GM12878 (cell line): ENCODE measurements around the gene BNIPL. TPM values are rescaled to one million over a fixed set of nuclear protein-coding genes. Genes with fewer than 3 reads are reported as not detected.

Experiments
- ATAC-seq: fragments of 200-7000 bp; cut with Tn5 transposase; 3 replicates; pipeline ENCODE4 v1.9.1; 2020; ENCODE audit warnings: mild to moderate bottlenecking, moderate library complexity
- BruUV-seq: library from RNA; stranded (reverse); fragments of 400-500 nt; replicated peaks from 2 replicates; lab custom pipeline; 2021; lab: Mats Ljungman, UMichigan
- CTCF ChIA-PET: fragments of 300-600 bp; sonication (Branson Sonifier 250); formaldehyde crosslinking; extraction: SDS; loops from one replicate; lab custom pipeline; 2021; ENCODE audit warnings: inconsistent platforms; lab: Yijun Ruan, JAX
- POLR2A ChIA-PET: fragments of 350-600 bp; formaldehyde crosslinking; extraction: SDS; loops from one replicate; lab custom pipeline; 2021; ENCODE audit warnings: inconsistent platforms; lab: Charles Lee
- RAD21 ChIA-PET: fragments of 300-600 bp; sonication (Branson Sonifier 250); formaldehyde crosslinking; loops from one replicate; lab custom pipeline; 2023; ENCODE audit warnings: antibody characterized with exemption; ENCODE audit not compliant: unreplicated experiment; lab: Charles Lee
- SMC1A ChIA-PET: fragments of 300-600 bp; sonication (Branson Sonifier 250); formaldehyde crosslinking; loops from one replicate; lab custom pipeline; 2023; ENCODE audit not compliant: unreplicated experiment, uncharacterized antibody; lab: Charles Lee
- DNase-seq: peaks from one replicate; pipeline ENCODE4 v3.0.0-alpha.2; 2011; ENCODE audit warnings: low read depth, low spot score
- FAIRE-seq: peaks from 3 replicates; lab custom pipeline; 2011; peaks lifted over from hg19 to GRCh38; lab: Jason Lieb, UNC
- H2AFZ ChIP-seq: 2 replicates; pipeline ENCODE4 v1.6.0; 2011; ENCODE audit warnings: low read depth, low read length, control low read depth; ENCODE audit not compliant: control insufficient read depth
- H3K27ac ChIP-seq: 2 replicates; pipeline ENCODE4 v1.5.1; 2011; ENCODE audit warnings: control low read depth; ENCODE audit not compliant: control insufficient read depth, insufficient read depth
- H3K27me3 ChIP-seq, 2 experiments: replicated peaks in 1 of 2; 2 replicates each; pipeline versions ENCODE4 v1.6.0 to v1.6.1; 2011; ENCODE audit warnings: low read length in 1 of 2; ENCODE audit not compliant: control insufficient read depth in 2 of 2, insufficient read depth in 2 of 2
- H3K36me3 ChIP-seq, 2 experiments: 2 replicates each; pipeline ENCODE4 v1.5.1; 2011; ENCODE audit warnings: low read length in 1 of 2; ENCODE audit not compliant: control insufficient read depth in 2 of 2, insufficient read depth in 2 of 2
- H3K4me1 ChIP-seq: 2 replicates; pipeline ENCODE4 v1.6.1; 2011; ENCODE audit warnings: mild to moderate bottlenecking, low read length, moderate library complexity, mixed read lengths; ENCODE audit not compliant: control insufficient read depth, insufficient read depth
- H3K4me2 ChIP-seq: 2 replicates; pipeline ENCODE4 v1.6.0; 2011; ENCODE audit warnings: control low read depth; ENCODE audit not compliant: control insufficient read depth, insufficient read depth
- H3K4me3 ChIP-seq: fragments of 200-600 bp; sonication (generic); 2 replicates; pipeline ENCODE4 v1.5.1; 2016
- H3K79me2 ChIP-seq: 2 replicates; pipeline ENCODE4 v1.6.0; 2011; ENCODE audit warnings: low read length; ENCODE audit not compliant: control insufficient read depth, insufficient read depth
- H3K9ac ChIP-seq: 2 replicates; pipeline ENCODE4 v1.8.0; 2011; ENCODE audit warnings: low read length, control low read depth, mixed read lengths; ENCODE audit not compliant: control insufficient read depth, insufficient read depth
- H3K9me3 ChIP-seq: replicated peaks from 3 replicates; pipeline ENCODE4 v1.5.1; 2011; ENCODE audit warnings: mild to moderate bottlenecking, low read length; ENCODE audit not compliant: control insufficient read depth, insufficient read depth
- H4K20me1 ChIP-seq: 2 replicates; pipeline ENCODE4 v1.6.0; 2011; ENCODE audit not compliant: control insufficient read depth, insufficient read depth
- CBFB ChIP-seq: IDR thresholded peaks from 2 replicates; pipeline ENCODE4 v1.6.1; 2016; ENCODE audit warnings: antibody characterized with exemption, low read depth
- CTCF ChIP-seq, 3 experiments: IDR thresholded peaks in 2 of 3; conservative IDR thresholded peaks in 1 of 3; 2 replicates each; pipeline ENCODE4 v1.5.1; 2011; ENCODE audit warnings: low read depth in 3 of 3, low read length in 3 of 3, mild to moderate bottlenecking in 3 of 3, control low read depth in 2 of 3, moderate library complexity in 2 of 3, inconsistent platforms in 1 of 3, mixed read lengths in 1 of 3; ENCODE audit not compliant: control insufficient read depth in 2 of 3, insufficient read depth in 1 of 3; ENCODE audit errors: extremely low read depth in 1 of 3
- IRF3 ChIP-seq: fragments of 450-650 bp; IDR thresholded peaks from 2 replicates; pipeline ENCODE4 v1.6.1; 2014; ENCODE audit warnings: mild to moderate bottlenecking
- MYB ChIP-seq: fragments of 150-350 bp; IDR thresholded peaks from 2 replicates; pipeline ENCODE4 v1.6.1; 2014; ENCODE audit warnings: mild to moderate bottlenecking, low read depth, low read length, borderline replicate concordance
- NFIC ChIP-seq: IDR thresholded peaks from 2 replicates; pipeline ENCODE4 v1.6.1; 2012; ENCODE audit warnings: low read depth, mild to moderate bottlenecking, inconsistent platforms, low read length, moderate library complexity
- NFYB ChIP-seq: IDR thresholded peaks from 2 replicates; pipeline ENCODE4 v1.6.1; 2011; ENCODE audit warnings: low read depth, mild to moderate bottlenecking, low read length, improper control_type of control experiment, moderate library complexity; ENCODE audit not compliant: insufficient read depth
- PRDM15 ChIP-seq: fragments of 450-650 bp; formaldehyde crosslinking; IDR thresholded peaks from 2 replicates; pipeline ENCODE4 v1.4.0; 2020; ENCODE audit warnings: mild to moderate bottlenecking, moderate library complexity
- SPI1 ChIP-seq: IDR thresholded peaks from 2 replicates; pipeline ENCODE4 v1.6.1; 2011; ENCODE audit warnings: low read depth, mild to moderate bottlenecking, low read length, moderate library complexity, borderline replicate concordance; ENCODE audit not compliant: insufficient read depth
- ZBTB11 ChIP-seq: fragments of 450-650 bp; formaldehyde crosslinking; IDR thresholded peaks from 2 replicates; pipeline ENCODE4 v1.5.0; 2022; ENCODE audit warnings: mild to moderate bottlenecking, missing genetic modification characterization
- WGBS: methylation state at CpG from one replicate; pipeline ENCODE4 v1.1.6; 2016; ENCODE audit warnings: low lambda C conversion rate; ENCODE audit not compliant: insufficient replicate concordance, insufficient coverage; ENCODE audit errors: missing lambda C conversion rate; 5-methylcytosine and 5-hydroxymethylcytosine counted together
- in situ Hi-C: fragments of 300-500 bp; cut with MboI; formaldehyde crosslinking; loops from 9 replicates; pipeline ENCODE4 v1.14.3; 2018; ENCODE audit warnings: mixed read lengths
- intact Hi-C: fragments of 100-400 bp; cut with micrococcal nuclease; formaldehyde crosslinking; loops from one replicate; pipeline ENCODE4 v1.14.2; 2022; ENCODE audit not compliant: unreplicated experiment
- polyA plus RNA-seq, 11 experiments: library from polyadenylated mRNA; depleted of rRNA in 4 of 11; unstranded in 6 of 11; stranded (reverse) in 5 of 11; fragments of >200 nt; fragmentation: Nextera tagmentation in 4 of 11; fragmentation: Illumina TruSeq in 1 of 11; extraction: Ambion mirVana in 4 of 11; extraction: Trizol in 1 of 11; gene quantifications; 1 replicate in 1 of 11; 2 replicates in 10 of 11; pipeline versions ENCODE4 v1.2.1 to v1.2.3, GENCODE V29; 2011 to 2016; ENCODE audit warnings: inconsistent platforms in 2 of 11, missing spikeins in 2 of 11, low read depth in 1 of 11
- total RNA-seq, 4 experiments: library from RNA; depleted of rRNA in 3 of 4; stranded (reverse); fragments of >200 nt in 3 of 4; fragmentation: Illumina TruSeq in 1 of 4; extraction: Trizol in 1 of 4; gene quantifications; 2 replicates each; pipeline versions ENCODE4 v1.2.1 to v1.2.3, GENCODE V29; 2013 to 2021

BNIPL gene
- total and polyA plus RNA-seq, 10 of the 15 experiments (the other 5 are each of a cell fraction or from before 2014, with no cell fraction given): 0.05 to 1.1 (median 0.17) TPM

- TF ChIP-seq NFIC: no peak
- TF ChIP-seq CBFB: no peak
- TF ChIP-seq SPI1: no peak
- no peak for TF ChIP-seq MYB
- TF ChIP-seq, all 136 proteins: peak for 0
Observed at GRCh38 chr1:151012684-151013471, 23.5 kb upstream of the BNIPL start (continued).

- Histone ChIP-seq H3K27me3 (no peaks in the 10 kb centered on the region), H3K4me1 (peaks cover 4% of the 10 kb centered on the region), H3K4me2 (no peak overlapping the region), H4K20me1 (no peaks in the 10 kb centered on the region), H3K9ac (no peak overlapping the region), H3K27ac (no peak overlapping the region), H3K4me3 (no peak overlapping the region), H2AFZ (no peak overlapping the region), H3K79me2 (peaks cover 9% of the 10 kb centered on the region), H3K9me3 (no peaks in the 10 kb centered on the region), H3K36me3 (no peaks in the 10 kb centered on the region)
- RAD21 ChIA-PET: interaction anchor here (2.0 kb wide), 1 partner anchor 143 kb away, joined by 4 read pairs; the partner anchor contains the start of gene TNFAIP8L2
- no peak for DNase-seq
- BruUV-seq: no TSS peak
- FAIRE-seq: no peak
- 62% methylated on average over 2 of the region's 2 CpGs for WGBS
- POLR2A ChIA-PET: interaction anchor here (0.8 kb wide), 1 partner anchor 67 kb away, joined by 5 read pairs; no protein-coding TSS in a partner anchor
- SMC1A ChIA-PET: no interaction called here
- CTCF ChIA-PET: interaction anchor here (1.9 kb wide), 1 partner anchor 11 kb away, joined by 7 read pairs; no protein-coding TSS in a partner anchor
- no peak for ATAC-seq
- intact Hi-C loops (no loop called here), in situ Hi-C loops (no loop called here)
- no peak for TF ChIP-seq CTCF (IDR thresholded peaks at IDR 0.05 in 2 of 3, conservative IDR thresholded peaks at IDR 0.05 in 1 of 3; ENCODE audit: control insufficient read depth in 2 of 3, extremely low read depth in 1 of 3, insufficient read depth in 1 of 3, low read depth in 3 of 3, low read length in 3 of 3)
- no peak for TF ChIP-seq NFYB
- TF ChIP-seq IRF3: no peak
- no peak for TF ChIP-seq PRDM15 (CRISPR knock-in tag)
- TF ChIP-seq ZBTB11 (CRISPR knock-in tag): no peak
Observed at GRCh38 chr1:151013518-151013917, 22.9 kb upstream of the BNIPL start.
